ENCODE results near the gene EML4.

DNA sequence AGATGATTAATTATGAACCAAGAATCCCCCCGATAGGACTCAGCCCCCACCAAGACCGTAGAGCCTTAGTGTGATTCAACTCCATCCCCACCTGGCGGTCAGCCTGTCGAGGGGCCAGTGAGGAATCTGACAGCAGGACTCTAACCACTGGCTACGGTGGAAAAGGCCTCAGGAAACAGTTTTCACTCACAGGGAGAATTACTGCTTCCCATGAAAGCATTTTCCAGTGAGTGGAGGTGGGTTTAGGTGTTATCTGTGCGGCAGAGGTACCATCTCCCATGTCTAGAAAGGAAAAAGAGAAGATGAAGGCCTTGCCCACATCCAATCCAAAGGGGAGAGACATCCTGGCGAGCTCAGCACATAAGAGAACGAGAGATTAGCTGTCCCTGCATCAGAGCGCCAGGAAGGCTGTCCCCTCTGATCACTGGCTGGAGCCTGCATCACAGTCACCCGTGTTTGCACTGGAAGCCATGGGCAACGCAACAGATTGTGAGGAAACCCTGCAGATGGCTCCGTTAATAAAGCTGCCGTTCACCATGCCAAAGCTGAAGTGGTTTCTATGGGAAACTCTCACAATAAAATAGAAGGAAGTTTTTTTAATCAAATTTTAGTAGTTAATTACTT, 169.5 kb downstream of the EML4 start:
- TF ChIP-seq EZH2 (IDR thresholded peaks at IDR 0.05), result no peak
- TF ChIP-seq, protein P1, sequence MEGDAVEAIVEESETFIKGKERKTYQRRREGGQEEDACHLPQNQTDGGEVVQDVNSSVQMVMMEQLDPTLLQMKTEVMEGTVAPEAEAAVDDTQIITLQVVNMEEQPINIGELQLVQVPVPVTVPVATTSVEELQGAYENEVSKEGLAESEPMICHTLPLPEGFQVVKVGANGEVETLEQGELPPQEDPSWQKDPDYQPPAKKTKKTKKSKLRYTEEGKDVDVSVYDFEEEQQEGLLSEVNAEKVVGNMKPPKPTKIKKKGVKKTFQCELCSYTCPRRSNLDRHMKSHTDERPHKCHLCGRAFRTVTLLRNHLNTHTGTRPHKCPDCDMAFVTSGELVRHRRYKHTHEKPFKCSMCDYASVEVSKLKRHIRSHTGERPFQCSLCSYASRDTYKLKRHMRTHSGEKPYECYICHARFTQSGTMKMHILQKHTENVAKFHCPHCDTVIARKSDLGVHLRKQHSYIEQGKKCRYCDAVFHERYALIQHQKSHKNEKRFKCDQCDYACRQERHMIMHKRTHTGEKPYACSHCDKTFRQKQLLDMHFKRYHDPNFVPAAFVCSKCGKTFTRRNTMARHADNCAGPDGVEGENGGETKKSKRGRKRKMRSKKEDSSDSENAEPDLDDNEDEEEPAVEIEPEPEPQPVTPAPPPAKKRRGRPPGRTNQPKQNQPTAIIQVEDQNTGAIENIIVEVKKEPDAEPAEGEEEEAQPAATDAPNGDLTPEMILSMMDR (IDR thresholded peaks at IDR 0.05), result no peak
- no peak for TF ChIP-seq EZH2phosphoT487 (IDR thresholded peaks at IDR 0.05)

Measured in neural progenitor cell (in vitro differentiated cells).